Omental fat pad (tissue), 4 donors: ENCODE measurements around the gene OVCH1. TPM values are rescaled to one million over a fixed set of nuclear protein-coding genes. Genes with fewer than 3 reads are reported as not detected.
"Not testable (repeated sequence)": the region's sequence is repeated elsewhere in the genome, so short reads cannot be mapped to it uniquely, and the experiment has no call there.

Source experiments
- ATAC-seq: fragments of 150-250 bp; one replicate; pipeline ENCODE4 v1.9.1; 2016; ENCODE audit warnings: mild to moderate bottlenecking, moderate library complexity; ENCODE audit not compliant: low FRiP score
- DNase-seq: peaks from one replicate; pipeline ENCODE4 v3.0.0-alpha.2; 2019; ENCODE audit warnings: low spot score
- total RNA-seq, 4 donors: library from RNA; depleted of rRNA; stranded (reverse); fragments of >200 nt; gene quantifications; one replicate each; pipeline ENCODE4 v1.1.0, GENCODE V29; 2016
- TF ChIP-seq, protein P1 (sequence below), 3 donors: fragments of 450-650 bp; IDR thresholded peaks; one replicate each; pipeline ENCODE4 v1.5.1; 2016 to 2017; ENCODE audit warnings: antibody characterized with exemption in 3 of 3, mild to moderate bottlenecking in 3 of 3, moderate library complexity in 2 of 3

Gene OVCH1
- total RNA-seq, 4 donors from 2014 or later, result 0.19 to 0.79 (median 0.37) TPM

GRCh38 chr12:29455087-29455486, 42.4 kb downstream of the OVCH1 start:
- ATAC-seq (no peak), DNase-seq (no peak)
- TF ChIP-seq, protein P1, sequence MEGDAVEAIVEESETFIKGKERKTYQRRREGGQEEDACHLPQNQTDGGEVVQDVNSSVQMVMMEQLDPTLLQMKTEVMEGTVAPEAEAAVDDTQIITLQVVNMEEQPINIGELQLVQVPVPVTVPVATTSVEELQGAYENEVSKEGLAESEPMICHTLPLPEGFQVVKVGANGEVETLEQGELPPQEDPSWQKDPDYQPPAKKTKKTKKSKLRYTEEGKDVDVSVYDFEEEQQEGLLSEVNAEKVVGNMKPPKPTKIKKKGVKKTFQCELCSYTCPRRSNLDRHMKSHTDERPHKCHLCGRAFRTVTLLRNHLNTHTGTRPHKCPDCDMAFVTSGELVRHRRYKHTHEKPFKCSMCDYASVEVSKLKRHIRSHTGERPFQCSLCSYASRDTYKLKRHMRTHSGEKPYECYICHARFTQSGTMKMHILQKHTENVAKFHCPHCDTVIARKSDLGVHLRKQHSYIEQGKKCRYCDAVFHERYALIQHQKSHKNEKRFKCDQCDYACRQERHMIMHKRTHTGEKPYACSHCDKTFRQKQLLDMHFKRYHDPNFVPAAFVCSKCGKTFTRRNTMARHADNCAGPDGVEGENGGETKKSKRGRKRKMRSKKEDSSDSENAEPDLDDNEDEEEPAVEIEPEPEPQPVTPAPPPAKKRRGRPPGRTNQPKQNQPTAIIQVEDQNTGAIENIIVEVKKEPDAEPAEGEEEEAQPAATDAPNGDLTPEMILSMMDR (IDR thresholded peaks at IDR 0.05), result no peak

DNA sequence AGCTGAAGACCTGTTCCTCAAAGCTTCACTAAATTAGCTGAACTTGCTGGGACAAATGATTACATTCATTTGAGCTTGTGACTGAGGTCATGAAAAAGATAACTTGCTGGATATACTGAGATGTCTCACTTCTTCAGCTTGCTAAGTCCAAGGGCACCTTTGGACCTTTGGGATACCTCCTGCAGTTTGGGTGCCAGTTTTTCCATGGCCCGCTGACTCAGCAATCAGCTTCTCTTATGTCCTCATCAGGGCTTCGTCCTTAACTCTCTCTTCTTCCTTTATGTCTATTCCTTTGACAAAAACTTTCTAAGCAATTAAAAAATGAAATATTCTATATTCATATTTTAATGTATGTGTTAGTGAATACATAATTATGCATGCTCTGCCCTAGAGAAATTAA, 45.6 kb downstream of the OVCH1 start:
- TF ChIP-seq, protein P1 (IDR thresholded peaks at IDR 0.05), result no peak
- ATAC-seq (no peak), DNase-seq (no peak)

DNA sequence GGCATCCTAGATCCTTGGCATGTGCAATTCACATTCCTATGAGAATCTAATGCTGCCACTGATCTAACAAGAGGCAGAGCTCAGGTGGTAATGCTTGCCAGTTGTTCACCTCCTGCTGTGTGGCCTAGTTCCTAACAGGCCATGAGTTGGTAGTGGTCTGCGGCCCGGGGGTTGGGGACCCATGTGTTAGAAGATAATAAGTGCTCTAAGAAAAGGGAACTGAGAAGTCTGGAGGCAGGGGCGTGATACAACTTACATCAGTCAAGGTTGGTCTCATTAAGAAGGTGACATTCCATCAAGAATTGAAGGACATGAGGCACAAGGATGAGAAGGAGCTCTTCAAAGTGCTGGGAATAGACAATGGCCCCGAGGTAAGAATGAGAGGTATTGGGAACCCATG, 49.3 kb downstream of the OVCH1 start:
- TF ChIP-seq, protein P1 (IDR thresholded peaks at IDR 0.05), result no peak
- DNase-seq (no peak), ATAC-seq (no peak)

GRCh38 chr12:29447285-29447975, 50.1 kb downstream of the OVCH1 start:
- no peak for ATAC-seq
- TF ChIP-seq, protein P1 (IDR thresholded peaks at IDR 0.05), result no peak
- DNase-seq, result no peak

GRCh38 chr12:29439506-29439905, 58.0 kb downstream of the OVCH1 start:
- DNase-seq, result no peak
- TF ChIP-seq, protein P1 (IDR thresholded peaks at IDR 0.05), result no peak
- ATAC-seq, result no peak

DNA sequence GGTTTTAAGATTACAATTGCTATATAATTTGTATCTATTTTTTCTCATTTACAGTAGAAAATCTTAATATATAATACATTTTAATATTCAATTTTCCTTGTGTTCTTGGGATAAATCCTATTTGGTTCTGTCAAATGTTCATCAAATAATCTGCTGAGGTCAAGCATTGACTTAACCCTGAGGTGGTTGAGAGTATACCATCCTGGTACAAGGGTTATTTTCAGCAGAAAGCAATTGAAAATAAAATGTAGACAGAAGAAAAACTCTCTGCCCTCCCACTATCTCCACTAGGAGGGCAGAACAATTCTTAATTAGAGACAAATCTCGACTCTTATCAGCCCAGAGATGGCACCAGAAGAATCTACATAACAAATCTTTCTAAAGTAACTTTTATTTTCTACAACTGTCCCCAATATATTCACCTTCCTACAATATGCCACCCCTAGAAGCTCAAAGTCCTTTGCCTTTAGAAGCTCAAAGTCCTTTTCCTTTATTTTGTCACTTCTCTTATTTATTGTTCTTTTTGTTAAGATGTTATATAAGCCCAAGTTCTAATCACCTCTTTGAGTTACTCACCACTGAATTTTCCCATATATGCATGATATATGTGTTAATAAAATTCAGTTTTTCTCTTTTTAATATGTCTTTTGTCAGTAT, 58.6 kb downstream of the OVCH1 start:
- TF ChIP-seq, protein P1 (IDR thresholded peaks at IDR 0.05), result no peak
- ATAC-seq (no peak), DNase-seq (no peak)

DNA sequence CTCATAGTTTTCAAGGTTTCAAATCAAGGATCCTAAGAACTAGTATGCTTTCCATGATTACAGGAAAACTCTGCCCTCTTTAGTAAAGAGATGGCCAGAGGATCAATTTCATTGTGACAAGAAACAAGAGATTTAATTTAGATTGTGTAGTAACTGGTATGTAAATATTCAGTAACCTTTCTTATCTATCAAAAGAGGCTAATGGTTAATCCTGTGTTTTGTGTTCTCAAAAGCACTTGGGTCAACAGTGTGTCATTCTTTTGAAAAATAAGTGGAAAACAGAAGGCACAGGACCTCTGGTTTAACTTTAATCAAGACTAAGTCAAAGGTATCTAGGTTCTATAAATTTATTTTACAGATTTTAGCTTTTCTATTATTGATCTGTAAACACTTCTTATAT, 59.9 kb downstream of the OVCH1 start:
- DNase-seq (no peak), ATAC-seq (no peak)
- TF ChIP-seq, protein P1 (IDR thresholded peaks at IDR 0.05), result no peak

DNA sequence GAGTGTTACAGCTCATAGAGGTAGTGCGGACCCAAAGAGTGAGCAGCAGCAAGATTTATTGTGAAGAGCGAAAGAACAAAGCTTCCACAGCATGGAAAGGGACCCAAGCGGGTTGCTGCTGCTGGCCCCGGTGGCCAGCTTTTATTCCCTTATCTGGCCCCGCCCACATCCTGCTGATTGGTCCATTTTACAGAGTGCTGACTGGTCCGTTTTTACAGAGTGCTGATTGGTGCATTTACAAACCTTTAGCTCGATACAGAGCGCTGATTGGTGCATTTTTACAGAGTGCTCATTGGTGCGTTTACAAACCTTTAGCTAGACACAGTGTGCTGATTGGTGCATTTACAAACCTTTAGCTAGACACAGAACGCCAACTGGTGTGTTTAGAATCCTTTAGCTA, 60.7 kb downstream of the OVCH1 start:
- DNase-seq, ATAC-seq: not testable (repeated sequence)
